HepG2 (cell line): ENCODE results near the gene DUSP22. TPM values are rescaled to one million over a fixed set of nuclear protein-coding genes. Genes with fewer than 3 reads are reported as not detected.

Experiments
- BCL3 ChIP-seq: sonication (generic); formaldehyde crosslinking; IDR thresholded peaks from 2 replicates; pipeline ENCODE4 v1.5.1; 2020; ENCODE audit warnings: mild to moderate bottlenecking, missing genetic modification reagents, moderate library complexity
- CC2D1A ChIP-seq: sonication (generic); formaldehyde crosslinking; IDR thresholded peaks from 2 replicates; pipeline ENCODE4 v1.8.1; 2023; ENCODE audit warnings: mild to moderate bottlenecking, missing genetic modification reagents
- ELF4 ChIP-seq: sonication (generic); formaldehyde crosslinking; IDR thresholded peaks from 2 replicates; pipeline ENCODE4 v1.5.0; 2020; ENCODE audit warnings: missing genetic modification reagents, mild to moderate bottlenecking, moderate library complexity, borderline replicate concordance
- IKZF5 ChIP-seq: IDR thresholded peaks from 2 replicates; pipeline ENCODE4 v1.6.1; 2018; ENCODE audit warnings: missing genetic modification reagents, mild to moderate bottlenecking, missing compliant biosample characterization
- NCOA2 ChIP-seq: sonication (generic); formaldehyde crosslinking; IDR thresholded peaks from 2 replicates; pipeline ENCODE4 v1.8.0; 2022; ENCODE audit warnings: inconsistent platforms
- TCF7 ChIP-seq: sonication (generic); IDR thresholded peaks from 2 replicates; pipeline ENCODE4 v1.6.1; 2016; ENCODE audit warnings: antibody characterized with exemption, low read depth
- YY1 ChIP-seq: IDR thresholded peaks from 2 replicates; pipeline ENCODE4 v1.6.1; 2011; ENCODE audit warnings: low read length, low read depth, moderate library complexity, mild to moderate bottlenecking; ENCODE audit not compliant: insufficient read depth, insufficient replicate concordance
- ZKSCAN1 ChIP-seq: fragments of 150-350 bp; IDR thresholded peaks from 2 replicates; pipeline ENCODE4 v1.6.1; 2014; ENCODE audit warnings: low read length
- ZNF597 ChIP-seq: sonication (generic); formaldehyde crosslinking; IDR thresholded peaks from 2 replicates; pipeline ENCODE4 v1.5.0; 2020; ENCODE audit warnings: missing genetic modification reagents
- ZNF687 ChIP-seq: sonication (generic); formaldehyde crosslinking; IDR thresholded peaks from 2 replicates; pipeline ENCODE4 v1.5.1; 2020; ENCODE audit warnings: mild to moderate bottlenecking, missing genetic modification reagents, moderate library complexity
- ZNF761 ChIP-seq: sonication (generic); formaldehyde crosslinking; conservative IDR thresholded peaks from 2 replicates; pipeline ENCODE4 v1.4.0; 2020; ENCODE audit warnings: mild to moderate bottlenecking, missing genetic modification reagents
- ZNF777 ChIP-seq: sonication (generic); formaldehyde crosslinking; IDR thresholded peaks from 2 replicates; pipeline ENCODE4 v1.4.0; 2020; ENCODE audit warnings: missing genetic modification reagents
- polyA plus RNA-seq, 8 experiments: library from polyadenylated mRNA; depleted of rRNA in 3 of 8; stranded (reverse) in 7 of 8; unstranded in 1 of 8; fragments of >200 nt; fragmentation: Illumina TruSeq in 4 of 8; extraction: Trizol in 4 of 8; gene quantifications; 2 replicates each; pipeline versions ENCODE4 v1.2.1 to v1.2.3, GENCODE V29; 2011 to 2016; ENCODE audit warnings: low read depth in 4 of 8, missing spikeins in 1 of 8, mixed read lengths in 1 of 8; ENCODE audit not compliant: insufficient read depth in 1 of 8
- total RNA-seq, 5 experiments: library from RNA; depleted of rRNA; stranded (reverse); fragments of >200 nt; fragmentation: Illumina TruSeq; extraction: Trizol; gene quantifications; 2 replicates each; pipeline ENCODE4 v1.2.3, GENCODE V29; 2016; ENCODE audit warnings: low read depth in 1 of 5
- TF ChIP-seq, protein P1 (sequence below): sonication (generic); formaldehyde crosslinking; IDR thresholded peaks from 2 replicates; pipeline ENCODE4 v1.8.1; 2023; ENCODE audit warnings: mild to moderate bottlenecking, missing genetic modification reagents
- TF ChIP-seq, protein P2 (sequence below): sonication (generic); formaldehyde crosslinking; IDR thresholded peaks from 2 replicates; pipeline ENCODE4 v1.8.1; 2023; ENCODE audit warnings: mild to moderate bottlenecking, inconsistent platforms, moderate library complexity, missing genetic modification reagents, borderline replicate concordance
- TF ChIP-seq, protein P3 (sequence below): IDR thresholded peaks from 2 replicates; pipeline ENCODE4 v1.6.1; 2016; ENCODE audit warnings: mild to moderate bottlenecking, missing biosample characterization, missing genetic modification reagents
- TF ChIP-seq, protein P4 (sequence below): sonication (generic); formaldehyde crosslinking; IDR thresholded peaks from 2 replicates; pipeline ENCODE4 v1.5.1; 2020; ENCODE audit warnings: missing genetic modification reagents, mild to moderate bottlenecking, borderline replicate concordance

Gene DUSP22
- total and polyA plus RNA-seq, 2 of the 13 experiments (the other 11 are each of a cell fraction or from before 2014, with no cell fraction given), result 20.2 to 32.8 TPM

DNA sequence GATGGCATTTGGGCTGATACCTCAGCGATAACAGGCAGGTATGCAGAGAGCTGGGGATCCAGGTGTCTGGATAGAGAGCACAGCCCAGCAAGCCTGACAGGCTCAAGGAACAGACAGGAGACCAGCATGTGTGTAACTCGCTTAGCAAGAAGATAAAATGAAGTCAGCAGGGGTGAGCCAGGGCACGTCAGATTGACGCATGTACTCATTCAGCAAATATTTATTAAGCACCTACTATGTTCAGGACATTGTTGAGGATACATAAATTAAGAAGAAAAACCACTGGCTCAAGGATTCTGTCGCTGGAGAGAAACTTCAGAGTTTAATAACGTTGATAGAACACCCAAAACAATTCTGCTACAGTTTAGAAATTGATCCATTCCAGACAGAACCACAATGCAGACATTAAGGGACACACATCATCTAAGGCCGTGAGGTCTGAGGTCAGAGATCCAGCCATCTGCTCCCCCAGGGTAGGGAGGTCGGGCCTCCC lies 1.0 kb upstream of the DUSP22 start (continued):
- TF ChIP-seq, protein P1, sequence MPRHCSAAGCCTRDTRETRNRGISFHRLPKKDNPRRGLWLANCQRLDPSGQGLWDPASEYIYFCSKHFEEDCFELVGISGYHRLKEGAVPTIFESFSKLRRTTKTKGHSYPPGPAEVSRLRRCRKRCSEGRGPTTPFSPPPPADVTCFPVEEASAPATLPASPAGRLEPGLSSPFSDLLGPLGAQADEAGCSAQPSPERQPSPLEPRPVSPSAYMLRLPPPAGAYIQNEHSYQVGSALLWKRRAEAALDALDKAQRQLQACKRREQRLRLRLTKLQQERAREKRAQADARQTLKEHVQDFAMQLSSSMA, result no peak; the same call in 1 of the 2 replicates
- TF ChIP-seq, protein P2, sequence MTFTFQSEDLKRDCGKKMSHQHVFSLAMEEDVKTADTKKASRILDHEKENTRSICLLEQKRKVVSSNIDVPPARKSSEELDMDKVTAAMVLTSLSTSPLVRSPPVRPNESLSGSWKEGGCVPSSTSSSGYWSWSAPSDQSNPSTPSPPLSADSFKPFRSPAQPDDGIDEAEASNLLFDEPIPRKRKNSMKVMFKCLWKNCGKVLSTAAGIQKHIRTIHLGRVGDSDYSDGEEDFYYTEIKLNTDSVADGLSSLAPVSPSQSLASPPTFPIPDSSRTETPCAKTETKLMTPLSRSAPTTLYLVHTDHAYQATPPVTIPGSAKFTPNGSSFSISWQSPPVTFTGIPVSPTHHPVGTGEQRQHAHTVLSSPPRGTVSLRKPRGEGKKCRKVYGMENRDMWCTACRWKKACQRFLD (CRISPR knock-in tag), result no peak
- no peak for TF ChIP-seq ELF4 (CRISPR knock-in tag)
- no peak for TF ChIP-seq ZNF597
- no peak for TF ChIP-seq ZNF761
- peak; percentile 33; the same call in 1 of the 2 replicates for TF ChIP-seq NCOA2 (CRISPR knock-in tag)
- no peak for TF ChIP-seq BCL3 (CRISPR knock-in tag)
- no peak for TF ChIP-seq YY1
- TF ChIP-seq ZKSCAN1, result peak; percentile 95
- TF ChIP-seq ZNF687 (CRISPR knock-in tag), result no peak
- TF ChIP-seq, protein P3, sequence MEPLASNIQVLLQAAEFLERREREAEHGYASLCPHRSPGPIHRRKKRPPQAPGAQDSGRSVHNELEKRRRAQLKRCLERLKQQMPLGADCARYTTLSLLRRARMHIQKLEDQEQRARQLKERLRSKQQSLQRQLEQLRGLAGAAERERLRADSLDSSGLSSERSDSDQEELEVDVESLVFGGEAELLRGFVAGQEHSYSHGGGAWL, result no peak
- TF ChIP-seq, protein P4, sequence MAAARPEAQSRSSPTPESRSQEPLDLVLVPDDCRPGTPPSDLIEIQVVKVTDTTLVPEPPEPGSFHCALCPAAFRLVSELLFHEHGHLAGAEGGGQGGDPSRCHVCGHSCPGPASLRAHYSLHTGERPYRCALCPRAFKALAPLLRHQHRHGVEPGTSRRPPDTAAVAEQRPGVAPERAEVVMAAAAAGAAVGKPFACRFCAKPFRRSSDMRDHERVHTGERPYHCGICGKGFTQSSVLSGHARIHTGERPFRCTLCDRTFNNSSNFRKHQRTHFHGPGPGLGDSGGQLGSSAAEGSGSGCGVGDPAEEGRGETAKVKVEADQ (CRISPR knock-in tag), result 0 out of 2 replicates have a peak, but pooled peaks have one; percentile 17
- TF ChIP-seq CC2D1A (CRISPR knock-in tag), result no peak
- peak; percentile 3; the same call in 1 of the 2 replicates for TF ChIP-seq IKZF5 (CRISPR knock-in tag)
- TF ChIP-seq TCF7, result no peak
- no peak for TF ChIP-seq ZNF777
